DMS 273 (cell line): ENCODE results near the gene PSMA1.
"Not testable (repeated sequence)": the region's sequence is repeated elsewhere in the genome, so short reads cannot be mapped to it uniquely, and the experiment has no call there.

Source experiments
- DNase-seq: peaks from one replicate; lab custom pipeline; 2025; ENCODE audit not compliant: unreplicated experiment; lab: John Stamatoyannopoulos, UW

Gene PSMA1

DNA sequence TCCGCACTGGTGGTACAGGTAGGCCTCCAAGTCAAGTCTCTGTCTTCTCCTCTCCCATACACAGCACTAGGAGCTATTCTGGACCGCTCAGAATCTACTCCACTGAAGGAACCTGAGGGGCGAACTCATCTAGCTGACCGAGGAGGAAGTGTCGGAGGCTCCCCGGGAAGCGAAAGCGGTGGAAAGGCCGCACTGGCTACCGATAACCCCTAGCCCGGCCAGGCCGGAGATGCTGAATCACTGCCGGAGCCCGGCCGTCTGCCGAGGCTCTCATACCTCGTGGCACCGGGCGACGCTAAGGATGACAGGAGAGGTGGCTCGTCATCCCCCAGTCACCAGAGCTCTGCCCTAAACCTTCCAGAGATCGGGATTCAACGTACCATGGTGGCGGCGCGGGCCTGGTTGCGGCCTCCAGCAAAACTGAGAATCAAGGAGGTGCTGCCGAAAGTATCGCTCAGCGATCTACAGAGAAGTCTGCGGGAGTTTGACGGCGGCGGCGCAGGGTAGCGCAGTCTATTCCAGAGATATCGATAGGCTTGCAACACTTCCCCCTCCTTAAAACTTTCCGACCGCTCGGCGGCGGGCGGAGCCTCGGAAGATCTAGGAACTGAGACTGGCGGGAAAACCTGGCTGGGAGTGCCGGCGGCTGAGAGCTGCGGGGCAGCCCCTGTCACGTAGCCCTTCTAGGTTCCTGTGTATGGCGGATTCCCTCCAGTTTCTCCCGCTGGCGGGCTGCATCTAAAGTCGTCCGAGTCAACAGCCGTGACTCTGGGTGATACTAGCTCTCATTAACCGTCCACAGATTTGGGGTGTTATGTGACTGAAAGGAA, at the start of gene PSMA1:
PSMA1 (minus strand) TSS at position 470 of the 830 bp plus-strand sequence; CDS start at position 383, 87 bp downstream.
- peak; percentile 97 for DNase-seq

DNA sequence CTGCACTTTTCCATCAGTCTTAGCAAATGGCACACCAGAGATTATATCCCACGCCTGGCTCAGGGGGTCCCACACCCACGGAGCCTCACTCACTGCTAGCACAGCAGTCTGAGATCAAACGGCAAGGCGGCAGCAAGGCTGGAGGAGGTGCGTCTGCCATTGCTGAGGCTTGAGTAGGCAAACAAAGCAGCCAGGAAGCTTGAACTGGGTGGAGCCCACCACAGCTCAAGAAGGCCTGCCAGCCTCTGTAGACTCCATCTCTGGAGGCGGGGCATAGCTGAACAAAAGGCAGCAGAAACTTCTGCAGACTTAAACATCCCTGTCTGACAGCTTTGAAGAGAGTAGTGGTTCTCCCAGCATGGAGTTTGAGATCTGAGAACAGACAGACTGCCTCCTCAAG, 49.3 kb upstream of the PSMA1 start:
- not testable (repeated sequence) for DNase-seq

DNA sequence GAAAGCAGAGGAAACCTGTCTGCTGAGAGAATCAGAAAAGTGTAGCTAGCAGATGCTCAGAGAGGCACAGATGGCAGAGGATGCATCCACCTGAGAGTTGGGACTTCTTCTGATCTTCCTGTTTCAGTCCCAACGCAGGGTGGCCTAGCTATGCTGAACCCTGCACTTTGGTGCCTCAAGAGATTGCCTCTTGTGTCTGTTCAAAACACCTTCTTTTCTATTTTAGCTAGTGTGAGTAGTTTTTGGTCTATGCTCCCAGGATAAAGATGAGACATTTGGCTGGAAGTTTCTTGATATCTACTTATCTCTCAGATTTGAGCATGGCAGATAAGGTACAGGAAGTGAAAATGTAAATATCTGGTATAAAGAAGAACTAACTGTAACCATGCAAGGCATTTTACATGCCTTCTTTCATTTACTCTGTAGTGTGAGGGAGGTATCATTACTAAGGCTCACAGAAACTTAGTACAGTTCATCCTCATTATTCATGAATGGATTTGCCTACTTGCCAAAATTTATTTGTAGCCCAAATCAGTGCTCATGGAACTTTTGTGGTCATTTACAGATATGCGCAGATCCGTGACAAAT, 47.0 kb upstream of the PSMA1 start:
- DNase-seq = no peak

DNA sequence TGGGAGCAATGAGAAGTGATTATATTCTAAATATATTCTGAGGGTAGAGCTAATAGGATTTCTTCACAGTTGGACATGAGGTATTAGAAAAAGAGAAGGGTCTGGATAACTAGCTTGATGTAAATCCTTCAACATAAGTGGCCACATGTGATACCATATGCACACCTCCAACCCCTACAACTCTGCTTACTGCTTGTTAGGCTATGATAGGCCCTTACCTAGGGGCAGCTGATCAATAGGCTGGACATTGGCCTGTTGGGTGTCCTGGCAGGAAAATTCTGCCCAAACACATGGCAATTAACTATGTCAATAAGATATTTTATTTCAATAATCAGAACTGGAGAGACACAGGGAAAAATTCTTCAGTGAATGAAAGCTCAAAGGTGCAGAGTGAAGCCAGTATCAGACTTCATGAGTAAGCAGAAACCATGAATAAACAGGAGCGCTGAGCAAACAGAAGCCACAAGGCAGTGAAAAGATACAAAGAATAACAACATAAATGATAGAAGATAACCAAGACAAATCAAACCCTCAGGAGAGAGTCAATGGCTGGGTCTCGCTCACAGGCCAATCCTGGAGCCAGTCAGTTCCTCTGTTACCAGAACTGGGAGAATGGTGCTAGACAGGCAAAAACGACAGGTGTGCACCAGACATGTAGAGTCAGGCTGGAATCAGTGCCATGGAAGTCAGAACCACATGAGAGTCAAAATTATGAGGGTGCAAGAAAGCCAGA, 46.3 kb upstream of the PSMA1 start:
- DNase-seq = no peak

DNA sequence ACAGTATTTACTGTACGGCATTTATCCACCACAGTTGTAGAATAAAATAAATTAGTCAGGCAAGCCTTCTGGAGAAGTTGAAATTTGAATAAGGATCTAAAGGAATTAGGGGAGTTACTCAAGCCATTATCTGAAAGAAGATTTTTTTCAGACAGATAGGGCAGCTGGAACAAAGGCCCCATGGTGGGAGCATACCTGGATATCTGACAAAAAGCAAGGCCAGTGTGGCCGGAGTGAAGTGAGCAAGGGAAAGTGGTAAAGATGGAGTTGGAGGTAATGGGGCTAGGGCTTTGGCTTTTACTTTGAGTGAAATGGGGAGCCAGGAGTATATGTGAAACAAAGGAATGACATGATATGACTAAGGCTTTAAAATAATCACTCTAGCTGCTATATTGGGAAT, 45.7 kb upstream of the PSMA1 start:
- no peak for DNase-seq

DNA sequence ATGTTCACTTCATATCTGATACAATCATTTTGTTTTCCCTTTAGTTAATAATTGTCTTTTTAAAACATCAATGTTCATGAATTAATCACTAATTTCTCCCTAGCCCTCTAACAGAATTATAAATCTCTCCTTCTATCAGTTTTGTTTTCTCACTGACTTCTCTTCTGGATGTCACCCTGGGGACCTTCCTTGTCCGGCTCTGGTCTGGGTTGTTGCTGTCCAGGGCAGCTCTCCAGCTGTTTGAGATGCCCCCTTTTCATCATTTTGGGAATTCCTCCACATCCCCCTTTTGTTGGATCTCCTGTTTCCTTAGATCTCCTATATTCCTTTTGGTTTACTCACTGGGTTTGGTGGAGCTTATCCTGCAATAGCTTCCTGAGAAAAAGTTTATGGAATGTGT, 35.6 kb upstream of the PSMA1 start:
- DNase-seq = no peak

DNA sequence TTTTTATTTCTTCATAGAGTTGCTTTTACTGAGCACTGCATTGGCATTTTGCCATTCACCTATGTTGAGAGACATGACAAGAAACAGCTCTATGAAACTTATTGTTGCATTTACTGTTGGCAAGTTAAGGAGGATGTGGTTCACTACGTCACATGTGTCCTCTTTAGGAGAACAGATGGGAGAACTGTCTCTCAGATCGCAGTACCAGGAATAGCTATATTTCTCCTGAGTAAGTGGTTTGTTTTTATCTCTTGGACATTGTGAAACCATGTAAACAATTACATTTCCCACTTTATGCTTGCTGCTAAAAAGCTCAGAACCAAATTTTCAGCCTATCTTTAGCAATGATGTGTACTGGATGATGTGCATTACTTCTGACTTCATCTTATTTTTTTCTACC, 34.8 kb upstream of the PSMA1 start:
- DNase-seq = peak; percentile 2

DNA sequence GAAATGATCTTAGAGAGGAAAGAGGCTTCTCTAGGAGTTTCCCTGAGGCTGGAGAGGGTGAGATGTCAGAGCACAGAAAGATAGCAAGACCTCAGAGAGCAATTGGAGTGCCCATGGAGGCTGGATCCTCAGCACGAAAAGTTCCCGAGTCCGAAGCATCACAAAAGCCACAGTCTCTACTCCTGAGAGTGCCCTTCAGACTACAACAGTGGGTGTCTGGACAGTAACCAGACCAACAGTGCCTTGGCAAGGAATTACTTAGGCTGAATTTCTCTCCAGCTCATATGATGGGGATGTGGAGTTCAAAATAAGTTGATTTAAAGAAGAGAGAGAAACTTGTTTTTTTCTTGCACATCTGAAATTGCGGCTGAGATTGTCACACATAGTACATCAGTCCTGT, 31.9 kb upstream of the PSMA1 start:
- no peak for DNase-seq

DNA sequence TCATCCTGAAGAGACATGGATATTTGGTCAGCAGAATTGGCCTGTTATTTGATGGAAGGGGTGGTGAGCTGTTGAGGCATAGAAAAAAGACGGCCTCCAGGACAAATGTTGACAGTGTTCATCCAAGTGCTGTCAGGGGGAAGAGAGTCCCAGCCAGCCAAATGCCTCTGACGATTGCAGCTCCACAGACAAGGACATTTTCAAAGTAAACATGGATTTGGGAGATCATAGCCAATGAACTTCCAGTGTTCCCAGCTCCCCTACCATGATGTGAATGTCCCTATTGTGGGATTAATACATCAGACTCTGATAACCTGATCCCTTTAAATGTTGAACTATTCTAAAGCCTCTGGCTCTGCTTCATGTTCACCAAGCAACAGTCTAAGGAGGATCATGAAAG, 31.2 kb upstream of the PSMA1 start:
- no peak for DNase-seq

DNA sequence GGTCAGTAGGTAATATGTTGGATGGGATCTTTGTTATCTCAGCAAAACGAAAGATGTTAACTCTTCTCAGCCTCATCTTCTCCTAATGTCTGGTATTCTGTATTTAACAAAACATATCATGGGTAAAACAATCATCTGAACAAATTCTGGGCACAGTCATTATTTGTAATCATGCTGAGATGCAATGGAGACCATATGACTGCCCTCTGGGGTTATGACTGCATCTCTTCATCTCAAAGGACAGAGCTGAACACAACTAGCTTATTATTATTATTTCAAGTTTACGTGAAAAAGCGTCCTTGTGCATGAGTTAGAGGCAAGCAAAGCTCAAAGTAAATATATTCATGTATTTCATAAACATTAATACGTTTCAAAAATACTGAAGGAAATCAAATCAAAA, 29.7 kb upstream of the PSMA1 start:
- no peak for DNase-seq

DNA sequence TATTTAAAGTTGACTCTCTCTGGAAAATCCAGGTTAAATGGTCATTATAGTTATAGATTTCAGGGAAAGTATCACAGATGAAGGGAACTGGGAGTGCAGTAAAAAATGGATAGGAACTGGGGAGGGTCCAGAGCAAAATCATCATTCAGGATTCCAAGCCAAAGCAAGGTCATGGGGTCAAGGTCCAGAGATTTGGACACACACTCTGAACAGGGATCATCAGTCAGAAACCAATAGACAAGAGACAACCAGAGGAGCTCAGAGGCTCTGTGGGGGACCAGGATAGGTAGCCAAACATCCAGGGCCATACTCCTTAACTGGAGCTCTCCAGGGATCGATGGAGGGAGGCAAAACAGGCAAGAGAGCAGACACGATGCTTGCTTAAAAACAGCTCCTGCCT, 27.3 kb upstream of the PSMA1 start:
- no peak for DNase-seq

DNA sequence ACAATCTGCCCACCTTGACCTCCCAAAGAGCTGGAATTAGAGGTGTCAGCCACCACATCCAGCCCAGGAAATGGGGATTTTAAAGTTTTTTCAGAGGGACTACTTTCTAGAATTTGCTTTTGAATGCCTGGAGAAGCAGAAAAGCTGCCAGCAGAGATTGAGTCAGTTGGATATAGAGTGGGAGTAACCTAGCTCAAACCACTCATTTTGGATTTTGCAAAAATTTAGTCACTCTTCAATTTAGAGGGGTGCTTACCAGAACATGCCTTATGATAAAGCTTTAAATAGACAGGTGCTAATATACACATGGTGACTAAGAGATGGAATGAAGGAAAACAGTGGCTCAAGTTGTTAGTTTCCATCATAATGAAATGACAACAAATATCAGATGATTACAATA, 26.5 kb upstream of the PSMA1 start:
- DNase-seq = no peak

DNA sequence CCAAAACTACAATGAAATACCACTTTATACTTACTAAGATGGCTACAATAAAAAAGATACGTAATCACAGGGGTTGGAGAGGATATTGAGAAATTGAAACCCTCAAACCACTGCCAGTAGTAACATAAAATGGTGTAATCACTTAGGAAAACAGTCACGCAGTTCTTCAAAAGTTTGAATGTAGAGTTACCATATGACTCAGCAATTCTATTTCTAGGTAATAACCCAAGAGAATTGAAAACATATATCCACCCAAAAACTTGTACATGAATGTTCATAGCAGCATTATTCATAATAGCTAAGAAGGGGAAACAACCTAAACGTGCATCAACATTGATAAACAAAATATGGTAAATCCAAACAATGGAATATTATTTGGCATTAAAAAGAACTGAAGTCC, 24.4 kb upstream of the PSMA1 start:
- no peak for DNase-seq

DNA sequence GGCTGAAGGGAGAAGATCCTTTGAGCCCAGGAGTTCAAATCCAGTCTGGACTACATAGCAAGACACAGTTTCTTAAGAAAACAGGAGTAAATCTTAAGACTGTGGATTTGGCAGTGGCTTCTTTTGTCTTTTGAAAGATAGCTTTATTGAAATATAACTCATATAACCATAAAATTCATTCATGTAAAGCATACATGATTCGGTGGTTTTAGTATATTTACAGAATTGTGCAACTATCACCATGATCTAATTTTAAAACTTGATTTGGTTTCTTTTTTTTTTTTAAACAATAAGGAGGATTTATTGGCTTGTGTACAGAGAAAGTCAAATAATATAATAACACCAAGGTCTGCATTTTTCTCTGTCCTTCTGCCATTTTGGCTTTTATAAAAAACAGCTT, 23.1 kb upstream of the PSMA1 start:
- no peak for DNase-seq

DNA sequence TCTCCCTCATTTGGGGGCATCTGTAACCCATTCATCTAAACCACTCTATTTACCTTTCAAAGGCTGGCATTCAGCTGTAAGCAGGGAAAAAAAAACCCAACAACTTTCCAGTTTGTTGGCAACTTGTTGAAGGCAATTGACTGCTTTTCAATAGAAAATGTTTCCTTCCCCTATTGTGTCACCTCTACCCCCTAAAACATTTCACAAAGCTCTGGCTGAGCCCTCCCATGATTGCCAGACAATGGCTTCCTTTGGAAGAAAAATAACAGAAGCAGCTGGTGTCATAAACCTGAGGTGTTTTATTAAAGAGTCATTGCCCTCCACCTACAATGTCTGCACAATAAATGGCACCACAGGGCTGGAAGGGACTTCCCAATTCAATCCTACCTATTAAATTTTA, 22.1 kb upstream of the PSMA1 start:
- peak; percentile 8 for DNase-seq

DNA sequence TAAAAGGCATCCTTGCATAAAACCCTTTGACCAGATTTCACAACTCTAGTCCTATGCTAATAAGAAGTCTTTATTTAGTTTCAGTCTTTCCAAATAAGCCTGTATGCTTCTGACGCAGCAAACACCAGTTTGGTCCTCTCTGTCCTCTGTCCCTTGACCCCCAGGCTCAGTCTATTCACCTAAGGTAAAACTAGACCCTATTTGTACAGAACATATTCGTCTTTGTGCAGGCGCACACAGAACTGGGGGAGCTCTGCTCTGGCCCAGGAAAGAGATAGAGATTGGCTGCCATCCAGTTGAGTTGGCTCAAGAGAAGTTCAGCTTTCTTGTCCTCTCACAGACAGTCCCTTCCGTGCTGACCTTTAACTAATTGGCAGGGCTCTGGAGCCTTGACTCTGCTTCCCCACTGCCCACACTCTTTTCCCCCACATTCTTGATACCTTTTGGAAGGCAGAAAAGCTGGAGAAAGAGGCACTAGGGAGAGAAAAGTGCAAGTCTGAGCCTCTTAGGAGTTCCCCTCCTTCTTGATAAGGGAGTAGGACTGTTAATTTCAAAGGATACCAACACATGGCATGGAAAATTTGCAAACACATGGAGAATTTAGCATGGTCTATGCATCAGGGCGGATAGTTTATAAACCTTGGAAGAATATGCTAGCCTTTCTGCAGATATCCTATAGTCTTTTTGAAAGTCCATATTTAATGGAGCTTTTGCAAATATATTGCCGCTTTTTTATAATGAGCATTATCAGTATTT, 21.2 kb upstream of the PSMA1 start:
- peak; percentile 49 for DNase-seq

DNA sequence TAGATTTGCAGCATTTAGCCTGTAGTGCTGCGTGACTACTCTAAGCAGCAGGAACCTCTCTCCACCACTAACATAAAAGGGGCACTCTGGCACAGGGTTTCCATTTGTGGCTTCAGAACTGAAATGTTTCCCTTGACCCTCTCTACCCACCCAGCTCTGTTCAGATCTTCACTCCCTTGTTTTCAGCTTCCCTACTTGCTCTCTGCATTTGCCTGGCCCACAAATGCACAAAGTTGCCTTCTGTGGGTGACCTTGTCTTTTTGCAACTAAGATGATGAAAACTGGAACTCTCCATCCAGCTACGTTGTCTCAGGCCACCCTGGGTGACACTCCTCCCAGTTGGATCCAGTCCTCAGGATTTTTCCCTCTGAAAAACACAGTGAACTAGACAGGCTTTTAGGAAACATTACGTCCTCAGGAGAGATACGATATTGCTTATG, 19.8 kb upstream of the PSMA1 start:
- DNase-seq = peak; percentile 22

DNA sequence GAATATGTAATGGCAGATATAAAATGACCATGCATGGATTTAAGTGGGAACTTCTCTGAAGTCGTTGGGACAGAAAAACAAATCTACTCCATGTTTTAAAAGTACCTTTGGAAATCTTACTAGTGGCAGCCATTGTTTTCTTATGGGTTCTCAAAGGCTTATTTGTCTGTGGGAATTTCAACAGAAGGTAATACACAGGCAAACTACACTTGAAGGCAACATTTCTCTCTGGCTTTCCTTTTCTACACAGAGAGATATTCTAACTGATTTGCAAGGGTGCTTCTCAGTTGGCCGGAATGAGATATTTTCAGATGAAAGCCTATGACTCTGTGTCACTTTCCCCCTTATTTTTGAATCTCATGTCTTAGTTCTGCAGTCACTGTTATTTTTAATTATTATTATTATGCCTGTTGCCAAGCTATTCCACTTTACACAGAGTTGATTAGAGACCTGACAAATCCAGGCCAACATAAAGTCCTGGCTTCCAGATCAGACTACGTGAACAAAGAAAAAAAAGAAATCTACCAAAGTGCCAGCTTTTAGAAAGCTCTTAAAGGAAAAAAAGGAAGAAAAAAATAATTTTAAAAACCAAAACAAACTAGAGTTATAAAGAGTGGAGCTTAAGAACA, 18.9 kb upstream of the PSMA1 start:
- no peak for DNase-seq

DNA sequence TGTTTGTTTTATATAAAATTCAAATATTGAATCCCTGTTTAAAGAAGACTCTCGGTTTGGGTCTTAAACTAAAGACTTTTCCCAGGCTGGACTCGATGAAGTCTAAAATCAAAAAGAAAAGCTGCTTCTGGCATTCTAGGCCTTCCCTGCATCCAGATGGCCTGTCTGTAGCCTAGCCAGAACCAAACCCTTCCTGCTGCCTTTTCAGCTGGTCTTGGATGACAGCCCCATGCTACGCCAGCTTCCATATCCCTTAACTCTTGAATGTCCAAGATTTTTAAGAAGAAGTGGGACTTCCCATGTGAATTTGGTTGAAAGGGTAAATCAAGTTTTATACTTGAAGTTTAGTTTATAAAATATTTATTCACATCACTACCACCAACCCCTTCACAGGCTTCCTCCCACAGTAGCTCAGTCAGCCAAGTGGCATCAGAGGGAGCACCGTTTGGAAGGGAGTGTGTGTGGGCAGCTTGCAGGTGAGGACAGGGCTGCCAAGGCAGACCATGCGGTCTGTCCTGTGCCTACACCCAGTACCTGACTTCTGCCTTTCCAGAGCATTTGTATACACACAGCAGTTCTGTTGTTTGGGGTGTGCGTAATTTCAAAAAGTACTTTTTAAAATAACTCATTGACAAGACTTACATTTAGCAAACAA, 18.2 kb upstream of the PSMA1 start:
- peak; percentile 81 for DNase-seq

DNA sequence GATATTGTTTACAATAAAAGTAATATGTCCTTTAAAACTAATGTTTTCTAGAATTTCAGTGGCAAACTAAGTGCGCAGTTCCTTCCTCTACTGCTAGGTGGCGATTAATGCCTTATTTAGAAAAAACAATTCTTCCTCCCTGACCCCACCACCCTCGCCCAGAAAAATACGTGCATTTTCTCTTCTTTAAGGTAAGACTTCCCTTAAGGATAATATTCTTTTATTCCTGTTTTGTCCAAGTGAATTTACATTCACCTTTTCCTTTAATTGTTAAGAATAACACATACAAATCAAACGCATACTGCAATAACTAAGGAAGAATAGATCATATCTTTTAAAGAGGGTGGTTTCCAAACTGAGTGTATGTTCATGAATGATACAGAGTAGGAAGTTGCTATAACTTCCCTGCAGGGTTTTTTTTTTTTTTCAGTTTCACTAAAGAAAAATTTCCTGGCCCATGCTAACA, 17.0 kb upstream of the PSMA1 start:
- peak; percentile 62 for DNase-seq
